GM19372 (cell line): ENCODE data around the gene AK9.
"Not testable (repeated sequence)": the region's sequence is repeated elsewhere in the genome, so short reads cannot be mapped to it uniquely, and the experiment has no call there.

Experiments
- ATAC-seq: cut with Tn5 transposase; IDR thresholded peaks from one replicate; pipeline ENCODE4 v1.9.1; 2021; ENCODE audit warnings: mild to moderate bottlenecking, low read depth, moderate library complexity; ENCODE audit not compliant: unreplicated experiment

AK9 gene

GRCh38 chr6:109628158-109629000 is 62.6 kb downstream of the AK9 start:
- no peak for ATAC-seq

GRCh38 chr6:109626311-109626710 is 64.7 kb downstream of the AK9 start:
- ATAC-seq = no peak

- ATAC-seq = no peak
Observed at GRCh38 chr6:109625199-109625598, 65.8 kb downstream of the AK9 start.

- ATAC-seq = no peak
Observed at GRCh38 chr6:109623288-109623687, 67.7 kb downstream of the AK9 start.

- no peak for ATAC-seq
Observed at GRCh38 chr6:109612268-109612667, 78.7 kb downstream of the AK9 start.

- ATAC-seq = no peak
Observed at GRCh38 chr6:109611502-109611901, 79.5 kb downstream of the AK9 start.

GRCh38 chr6:109610590-109610989 is 80.4 kb downstream of the AK9 start:
- ATAC-seq = no peak

GRCh38 chr6:109609737-109610136 is 81.3 kb downstream of the AK9 start:
- ATAC-seq = no peak

- no peak for ATAC-seq
Observed at GRCh38 chr6:109606359-109606758, 84.6 kb downstream of the AK9 start.

GRCh38 chr6:109595998-109596397 is 95.0 kb downstream of the AK9 start:
- no peak for ATAC-seq

GRCh38 chr6:109580519-109580918 is 110.5 kb downstream of the AK9 start:
- no peak for ATAC-seq

GRCh38 chr6:109579361-109579760 is 111.6 kb downstream of the AK9 start:
- peak; percentile 70 for ATAC-seq

- not testable (repeated sequence) for ATAC-seq
Observed at GRCh38 chr6:109569901-109570300, 121.1 kb downstream of the AK9 start.

GRCh38 chr6:109561844-109562243 is 129.2 kb downstream of the AK9 start:
- ATAC-seq = no peak

GRCh38 chr6:109531446-109531845 is 159.6 kb downstream of the AK9 start:
- no peak for ATAC-seq

GRCh38 chr6:109527989-109528388 is 163.0 kb downstream of the AK9 start:
- no peak for ATAC-seq

- ATAC-seq = no peak
Observed at GRCh38 chr6:109526905-109527628, 163.9 kb downstream of the AK9 start.

- ATAC-seq = no peak
Observed at GRCh38 chr6:109524129-109524528, 166.9 kb downstream of the AK9 start.

GRCh38 chr6:109523478-109523877 is 167.5 kb downstream of the AK9 start:
- no peak for ATAC-seq

- ATAC-seq = no peak
Observed at GRCh38 chr6:109521080-109521479, 169.9 kb downstream of the AK9 start.

- not testable (repeated sequence) for ATAC-seq
Observed at GRCh38 chr6:109519647-109520046, 171.4 kb downstream of the AK9 start.

GRCh38 chr6:109516929-109517328 is 174.1 kb downstream of the AK9 start:
- no peak for ATAC-seq
